Posterior cingulate gyrus (tissue), 11 donors: Measurements from ENCODE around the gene TTLL11.

ENCODE experiments used
- DNase-seq, 10 donors: peaks; one replicate each; pipeline versions ENCODE4 v3.0.0 to v3.0.0-alpha.2; 2020 to 2021; ENCODE audit warnings: mixed read lengths in 3 of 10
- intact Hi-C: fragments of 100-400 bp; cut with DNase I; formaldehyde crosslinking; loops from one replicate; pipeline ENCODE4 v1.15.1; 2023

Gene TTLL11

GRCh38 chr9:121871431-121872025, 221.6 kb downstream of the TTLL11 start:
- DNase-seq, result no peak
- intact Hi-C loops, result no loop called here

- no peak for DNase-seq
- intact Hi-C loops, result no loop called here
These were observed 222.8 kb downstream of the TTLL11 start for GRCh38 chr9:121870271-121870670.

- intact Hi-C loops, result loop anchor here (10.0 kb wide), 1 partner anchor 124 kb away; no protein-coding TSS in a partner anchor
- no peak for DNase-seq
These were observed 224.5 kb downstream of the TTLL11 start for GRCh38 chr9:121868626-121869025.

- intact Hi-C loops, result loop anchor here (10.0 kb wide), 1 partner anchor 122 kb away; no protein-coding TSS in a partner anchor
- no peak for DNase-seq
These were observed 226.2 kb downstream of the TTLL11 start for GRCh38 chr9:121866927-121867326.

GRCh38 chr9:121865884-121866283, 227.2 kb downstream of the TTLL11 start:
- DNase-seq, result no peak
- intact Hi-C loops, result loop anchor here (10.0 kb wide), 1 partner anchor 121 kb away; no protein-coding TSS in a partner anchor

GRCh38 chr9:121865060-121865459, 228.0 kb downstream of the TTLL11 start:
- intact Hi-C loops, result loop anchor here (10.0 kb wide), 1 partner anchor 120 kb away; no protein-coding TSS in a partner anchor
- no peak for DNase-seq

- intact Hi-C loops, result loop anchor here (10.0 kb wide), 1 partner anchor 119 kb away; no protein-coding TSS in a partner anchor
- no peak for DNase-seq
These were observed 229.2 kb downstream of the TTLL11 start for GRCh38 chr9:121863955-121864354.

GRCh38 chr9:121862371-121863332, 230.5 kb downstream of the TTLL11 start:
- peak in 1 of 10 donors; percentile 29 for DNase-seq
- intact Hi-C loops, result loop anchor here (10.0 kb wide), 1 partner anchor 118 kb away; no protein-coding TSS in a partner anchor

GRCh38 chr9:121861501-121862180, 231.5 kb downstream of the TTLL11 start:
- DNase-seq, result peak in 4 of 10 donors; percentile 58 to 92 (median 67)
- intact Hi-C loops, result loop anchor here (10.0 kb wide), 1 partner anchor 117 kb away; no protein-coding TSS in a partner anchor

GRCh38 chr9:121860744-121861143, 232.4 kb downstream of the TTLL11 start:
- no peak for DNase-seq
- intact Hi-C loops, result loop anchor here (10.0 kb wide), 1 partner anchor 116 kb away; no protein-coding TSS in a partner anchor

- no peak for DNase-seq
- intact Hi-C loops, result loop anchor here (10.0 kb wide), 1 partner anchor 115 kb away; no protein-coding TSS in a partner anchor
These were observed 232.9 kb downstream of the TTLL11 start for GRCh38 chr9:121860213-121860612.

- intact Hi-C loops, result loop anchor here (10.0 kb wide), 1 partner anchor 115 kb away; no protein-coding TSS in a partner anchor
These were observed 233.5 kb downstream of the TTLL11 start for GRCh38 chr9:121859646-121860045.

GRCh38 chr9:121858788-121859187, 234.3 kb downstream of the TTLL11 start:
- intact Hi-C loops, result no loop called here
- no peak for DNase-seq

More at GRCh38 chr9:121859646-121860045, 233.5 kb downstream of the TTLL11 start:
- no peak for DNase-seq

GRCh38 chr9:121857928-121858327, 235.2 kb downstream of the TTLL11 start:
- peak in 5 of 10 donors; percentile 38 to 87 (median 72) for DNase-seq

GRCh38 chr9:121855476-121855875, 237.6 kb downstream of the TTLL11 start:
- no peak for DNase-seq
- intact Hi-C loops, result no loop called here

More at GRCh38 chr9:121857928-121858327, 235.2 kb downstream of the TTLL11 start:
- intact Hi-C loops, result no loop called here

- DNase-seq, result no peak
- intact Hi-C loops, result no loop called here
These were observed 239.3 kb downstream of the TTLL11 start for GRCh38 chr9:121853617-121854395.

GRCh38 chr9:121852651-121853616, 240.2 kb downstream of the TTLL11 start:
- DNase-seq, result peak in 2 of 10 donors; percentile 32 to 71
- intact Hi-C loops, result no loop called here

- DNase-seq, result no peak
- intact Hi-C loops, result no loop called here
These were observed 240.9 kb downstream of the TTLL11 start for GRCh38 chr9:121852241-121852640.
